Mucosa of rectum (tissue), 2 donors: Measurements from ENCODE around the gene MYBL2.

ENCODE experiments used
- H3K27ac ChIP-seq, 2 donors: one replicate each; pipeline ENCODE4 v1.7.0; 2013; ENCODE audit warnings: inconsistent platforms in 2 of 2, low read depth in 2 of 2, low read length in 2 of 2
- H3K27me3 ChIP-seq, 2 donors: one replicate each; pipeline ENCODE4 v1.7.0; 2013; ENCODE audit warnings: low read length in 2 of 2; ENCODE audit not compliant: control insufficient read depth in 2 of 2, insufficient read depth in 2 of 2
- H3K36me3 ChIP-seq, 2 donors: one replicate each; pipeline ENCODE4 v1.7.0; 2013; ENCODE audit warnings: low read length in 2 of 2; ENCODE audit not compliant: control insufficient read depth in 2 of 2, insufficient read depth in 2 of 2
- H3K4me1 ChIP-seq, 2 donors: one replicate each; pipeline ENCODE4 v1.7.0; 2013; ENCODE audit warnings: low read length in 2 of 2, mild to moderate bottlenecking in 1 of 2; ENCODE audit not compliant: control insufficient read depth in 2 of 2, insufficient read depth in 2 of 2
- H3K4me3 ChIP-seq, 2 donors: one replicate each; pipeline ENCODE4 v1.7.0; 2013; ENCODE audit warnings: low read length in 2 of 2
- H3K9ac ChIP-seq, 2 donors: one replicate each; pipeline ENCODE4 v1.7.0; 2013; ENCODE audit warnings: low read length in 2 of 2, low read depth in 1 of 2, mild to moderate bottlenecking in 1 of 2
- H3K9me3 ChIP-seq, 2 donors: one replicate each; pipeline ENCODE4 v1.7.0; 2013; ENCODE audit warnings: low read length in 2 of 2; ENCODE audit not compliant: control insufficient read depth in 2 of 2
- donor health status: healthy.
- donor health status: Normal muscosa, but diverticular disease.

MYBL2 gene

DNA sequence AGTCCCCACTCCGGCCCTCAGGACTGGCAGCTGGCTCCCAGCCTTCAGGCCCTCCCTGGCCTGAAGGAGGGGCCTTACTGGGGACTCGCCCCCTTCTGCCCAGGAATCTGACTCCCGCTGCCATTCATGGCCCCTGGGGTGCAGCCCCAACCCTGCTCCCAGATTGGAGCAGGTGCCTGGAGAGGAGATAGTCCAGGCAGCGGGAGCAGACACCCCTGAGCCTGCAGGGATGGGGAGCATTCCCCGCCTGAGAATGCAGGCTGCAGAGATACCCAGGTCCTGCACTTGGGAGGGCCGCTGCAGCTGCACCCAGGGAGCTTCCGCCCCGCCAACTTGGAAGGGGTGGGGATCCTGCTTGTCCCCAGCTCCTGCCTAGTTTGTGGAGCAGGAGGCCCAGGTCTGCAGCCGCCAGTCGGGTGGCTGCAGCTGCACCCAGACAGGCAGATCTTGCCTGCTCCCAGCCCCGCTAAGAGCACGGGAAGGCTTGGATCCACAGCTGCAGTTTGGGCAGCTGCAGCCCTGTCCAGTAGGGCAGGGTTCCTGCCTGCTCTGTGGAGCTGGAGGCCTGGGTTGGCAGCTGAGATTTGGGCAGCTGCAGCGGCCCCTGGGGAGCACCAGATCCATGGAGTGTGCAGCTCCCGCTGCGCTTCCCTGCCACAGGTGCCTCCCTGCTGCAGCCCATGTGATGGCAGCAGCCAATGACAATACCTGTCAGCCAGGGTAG, 54.7 kb downstream of the MYBL2 start:
- no peak overlapping the region for H3K4me3 ChIP-seq
- no peak overlapping the region for H3K9ac ChIP-seq
- peaks cover 0 to 4% of the 10 kb centered on the region in 2 donors for H3K4me1 ChIP-seq
- H3K36me3 ChIP-seq: no peaks in the 10 kb centered on the region
- no peaks in the 10 kb centered on the region for H3K9me3 ChIP-seq
- H3K27me3 ChIP-seq: no peaks in the 10 kb centered on the region
- no peak overlapping the region for H3K27ac ChIP-seq

DNA sequence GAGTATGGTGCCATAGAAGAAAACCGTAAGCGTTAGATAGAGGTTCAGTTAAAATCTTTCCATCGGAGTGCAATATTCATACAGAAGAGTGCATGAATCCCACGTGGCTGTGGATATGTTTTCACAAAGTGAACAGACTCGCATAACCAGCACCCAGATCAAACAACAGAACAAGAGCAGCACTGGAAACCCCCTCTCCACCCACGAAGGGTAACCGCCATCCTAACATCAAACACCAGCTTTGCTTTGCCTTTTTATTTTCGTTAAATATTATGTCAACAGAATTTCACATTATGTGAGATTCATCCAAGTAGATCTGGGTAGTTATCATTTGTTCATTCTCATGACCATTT, 55.2 kb downstream of the MYBL2 start:
- no peaks in the 10 kb centered on the region for H3K9me3 ChIP-seq
- no peaks in the 10 kb centered on the region for H3K36me3 ChIP-seq
- H3K4me3 ChIP-seq: peak overlapping the region in 1 of 2 donors; percentile 45
- no peak overlapping the region for H3K9ac ChIP-seq
- H3K27me3 ChIP-seq: no peaks in the 10 kb centered on the region
- no peak overlapping the region for H3K27ac ChIP-seq
- H3K4me1 ChIP-seq: peaks cover 0 to 4% of the 10 kb centered on the region in 2 donors

DNA sequence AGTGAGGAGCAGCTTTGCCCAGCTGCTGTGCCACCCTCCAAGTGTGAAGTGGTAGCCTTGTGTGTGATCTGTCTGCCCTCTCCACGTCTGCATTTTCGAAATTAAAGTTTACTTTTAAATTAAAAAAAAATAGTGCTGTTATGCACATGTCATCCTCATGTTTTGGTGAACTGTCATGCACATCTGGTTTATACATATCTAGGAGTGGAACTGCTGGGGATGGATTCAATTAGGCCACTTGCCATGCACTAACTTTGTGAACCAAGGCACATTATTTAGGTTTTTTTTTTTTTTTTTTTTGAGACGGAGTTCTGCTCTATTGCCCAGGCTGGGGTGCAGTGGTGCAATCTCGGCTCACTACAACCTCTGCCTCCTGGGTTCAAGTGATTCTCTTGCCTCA, 56.3 kb downstream of the MYBL2 start:
- Histone ChIP-seq H3K4me3 (no peak overlapping the region), H3K4me1 (peaks cover 0 to 4% of the 10 kb centered on the region in 2 donors), H3K27me3 (no peaks in the 10 kb centered on the region), H3K27ac (no peak overlapping the region), H3K36me3 (no peaks in the 10 kb centered on the region), H3K9me3 (no peaks in the 10 kb centered on the region), H3K9ac (no peak overlapping the region)

DNA sequence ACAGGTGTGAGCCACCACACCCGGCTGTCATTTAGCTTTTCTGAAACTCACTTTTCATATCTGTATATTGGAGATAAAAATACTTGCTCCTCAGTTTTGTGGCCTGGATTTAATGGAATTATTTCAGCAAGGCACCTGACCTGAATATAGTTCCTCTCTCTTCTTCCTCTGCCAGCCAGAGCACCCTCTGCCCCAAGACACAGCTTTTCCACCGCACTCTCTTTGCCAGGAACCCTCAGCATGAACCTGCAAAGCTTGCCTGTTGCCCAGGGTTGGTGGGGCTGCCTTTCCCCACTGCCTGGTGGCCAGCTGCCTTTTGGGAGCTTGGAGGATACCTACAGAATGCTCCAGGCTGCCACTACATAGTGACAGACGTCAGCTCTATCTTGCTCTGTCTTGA, 56.8 kb downstream of the MYBL2 start:
- Histone ChIP-seq H3K4me3 (no peak overlapping the region), H3K9ac (no peak overlapping the region), H3K4me1 (peaks cover 0 to 4% of the 10 kb centered on the region in 2 donors), H3K27me3 (no peaks in the 10 kb centered on the region), H3K36me3 (no peaks in the 10 kb centered on the region), H3K27ac (no peak overlapping the region), H3K9me3 (no peaks in the 10 kb centered on the region)

DNA sequence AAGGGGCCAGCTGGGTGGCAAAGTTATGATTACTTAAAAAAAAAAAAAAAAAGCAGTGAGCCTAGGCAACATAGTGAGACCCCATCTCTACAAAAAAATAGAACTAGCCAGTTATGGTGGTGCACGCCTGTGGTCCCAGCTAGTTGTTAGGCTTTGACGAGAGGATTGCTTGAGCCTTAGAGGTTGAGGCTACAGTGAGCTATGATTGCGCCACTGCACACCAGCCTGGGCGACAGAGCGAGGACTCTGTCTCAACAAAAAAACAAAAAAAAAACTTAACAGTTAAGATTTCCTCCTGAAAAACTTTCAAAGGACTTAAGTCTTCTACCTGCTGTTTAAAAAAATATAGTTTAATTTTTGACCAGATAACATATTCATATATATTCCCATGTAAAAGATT, 57.5 kb downstream of the MYBL2 start:
- Histone ChIP-seq H3K27me3 (no peaks in the 10 kb centered on the region), H3K9ac (no peak overlapping the region), H3K9me3 (no peaks in the 10 kb centered on the region), H3K4me1 (peaks cover 0 to 4% of the 10 kb centered on the region in 2 donors), H3K4me3 (no peak overlapping the region), H3K36me3 (no peaks in the 10 kb centered on the region), H3K27ac (no peak overlapping the region)

DNA sequence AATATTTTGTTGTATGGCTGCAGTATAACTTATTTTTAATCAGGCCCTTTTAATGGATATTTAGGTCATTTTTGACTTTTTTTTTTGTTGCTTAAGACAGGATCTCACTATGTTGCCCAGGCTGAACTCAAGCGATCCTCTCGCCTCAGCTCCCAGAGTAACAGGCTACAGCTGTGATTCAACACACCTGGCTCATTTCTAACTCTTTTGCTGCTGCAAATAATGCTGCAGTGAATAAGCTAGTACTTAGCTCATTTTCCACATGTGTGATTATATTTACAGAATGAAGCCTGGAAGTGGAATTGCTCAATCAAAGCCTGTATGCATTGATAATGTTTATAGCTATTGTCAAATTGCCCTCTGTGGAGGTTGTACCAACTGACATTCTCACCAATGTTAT, 58.8 kb downstream of the MYBL2 start:
- no peak overlapping the region for H3K27ac ChIP-seq
- no peaks in the 10 kb centered on the region for H3K9me3 ChIP-seq
- H3K9ac ChIP-seq: no peak overlapping the region
- no peak overlapping the region for H3K4me3 ChIP-seq
- no peaks in the 10 kb centered on the region for H3K27me3 ChIP-seq
- H3K36me3 ChIP-seq: no peaks in the 10 kb centered on the region
- H3K4me1 ChIP-seq: peaks cover 0 to 4% of the 10 kb centered on the region in 2 donors

DNA sequence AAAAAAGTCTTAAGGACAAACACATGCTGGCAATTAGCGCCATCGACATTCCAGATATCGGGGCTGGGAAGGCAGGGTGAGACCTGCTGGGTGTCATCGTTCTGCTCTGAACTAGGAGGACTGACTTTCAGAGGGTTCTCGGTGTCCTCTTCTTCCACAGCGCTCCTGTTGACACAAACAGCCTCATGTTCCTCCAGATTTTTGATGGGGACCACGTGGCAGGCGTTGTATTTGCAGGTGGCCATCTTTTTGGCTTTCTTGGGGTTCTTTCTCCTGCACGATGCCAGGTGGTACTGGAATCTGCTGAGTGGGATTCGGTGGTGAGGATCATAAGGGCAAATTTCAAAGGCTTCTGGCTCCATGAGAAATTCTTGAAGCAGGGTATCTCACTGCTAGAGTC, 59.4 kb downstream of the MYBL2 start:
- Histone ChIP-seq H3K4me1 (peaks cover 0 to 4% of the 10 kb centered on the region in 2 donors), H3K27ac (no peak overlapping the region), H3K27me3 (no peaks in the 10 kb centered on the region), H3K36me3 (no peaks in the 10 kb centered on the region), H3K9me3 (no peaks in the 10 kb centered on the region), H3K9ac (no peak overlapping the region), H3K4me3 (no peak overlapping the region)

DNA sequence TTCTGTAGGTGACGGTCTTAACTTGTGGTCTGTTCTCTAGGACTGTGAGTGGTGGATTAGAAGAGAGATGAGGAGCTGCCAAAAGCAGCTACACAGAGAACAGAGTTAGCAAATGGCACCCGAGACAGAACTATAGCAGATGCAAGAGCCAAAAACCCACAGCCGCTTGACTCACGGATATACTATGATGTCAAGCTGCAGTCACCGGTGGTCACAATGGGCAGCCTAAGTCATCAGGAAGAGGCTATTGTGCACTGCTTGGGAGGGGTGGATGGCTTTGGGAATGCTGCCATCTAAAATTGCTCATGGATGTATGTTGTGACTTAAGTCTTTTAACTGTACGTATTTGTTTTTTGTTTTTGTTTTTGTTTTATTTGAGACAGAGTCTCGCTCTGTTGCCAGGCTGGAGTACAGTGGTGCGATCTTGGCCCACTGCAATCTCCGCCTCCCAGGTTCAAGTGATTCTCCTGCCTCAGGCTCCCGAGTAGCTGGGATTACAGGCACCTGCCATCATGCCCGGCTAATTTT, 60.0 kb downstream of the MYBL2 start, which contains the start of gene GTSF1L:
Gene GTSF1L, minus strand, starts transcription at position 192 of the 528 bp plus-strand sequence. CDS start 308 bp downstream, outside the sequence.
- H3K9me3 ChIP-seq: no peaks in the 10 kb centered on the region
- no peaks in the 10 kb centered on the region for H3K36me3 ChIP-seq
- no peak within 1 kb of the TSS for H3K4me3 ChIP-seq
- no peak within 1 kb of the TSS for H3K9ac ChIP-seq
- H3K27ac ChIP-seq: no peak within 1 kb of the TSS
- H3K27me3 ChIP-seq: no peaks in the 10 kb centered on the region
- H3K4me1 ChIP-seq: peaks cover 0 to 4% of the 10 kb centered on the region in 2 donors

DNA sequence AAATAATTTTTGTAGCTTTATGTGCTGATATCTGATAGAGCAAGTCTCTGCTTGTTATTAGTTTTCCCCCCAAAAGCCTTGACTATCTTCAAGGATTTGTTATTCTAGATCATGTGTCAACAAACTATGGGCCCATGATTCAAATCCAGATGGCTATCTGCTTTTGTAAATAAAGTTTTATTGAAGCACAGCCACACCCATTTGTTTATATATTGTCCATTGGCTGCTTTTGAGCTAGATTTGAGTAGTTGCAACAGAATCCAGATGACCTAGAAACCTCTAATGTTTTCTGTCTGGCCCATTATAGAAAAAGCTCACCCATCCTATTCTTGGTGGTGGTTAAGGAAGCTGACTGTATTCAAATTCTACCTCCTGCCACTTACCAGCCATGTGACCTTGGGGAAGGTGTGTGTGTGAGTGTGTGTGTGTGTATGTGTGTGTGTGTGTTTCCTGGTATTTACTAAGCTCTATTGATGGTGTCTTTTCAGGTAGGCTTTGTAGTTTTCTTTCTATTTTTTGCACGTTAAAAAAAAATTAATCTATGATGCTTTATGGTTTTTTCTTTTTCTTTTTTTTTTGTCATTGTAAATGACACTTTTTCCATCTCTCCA, 61.2 kb downstream of the MYBL2 start:
- H3K9me3 ChIP-seq: no peaks in the 10 kb centered on the region
- H3K9ac ChIP-seq: no peak overlapping the region
- no peaks in the 10 kb centered on the region for H3K27me3 ChIP-seq

DNA sequence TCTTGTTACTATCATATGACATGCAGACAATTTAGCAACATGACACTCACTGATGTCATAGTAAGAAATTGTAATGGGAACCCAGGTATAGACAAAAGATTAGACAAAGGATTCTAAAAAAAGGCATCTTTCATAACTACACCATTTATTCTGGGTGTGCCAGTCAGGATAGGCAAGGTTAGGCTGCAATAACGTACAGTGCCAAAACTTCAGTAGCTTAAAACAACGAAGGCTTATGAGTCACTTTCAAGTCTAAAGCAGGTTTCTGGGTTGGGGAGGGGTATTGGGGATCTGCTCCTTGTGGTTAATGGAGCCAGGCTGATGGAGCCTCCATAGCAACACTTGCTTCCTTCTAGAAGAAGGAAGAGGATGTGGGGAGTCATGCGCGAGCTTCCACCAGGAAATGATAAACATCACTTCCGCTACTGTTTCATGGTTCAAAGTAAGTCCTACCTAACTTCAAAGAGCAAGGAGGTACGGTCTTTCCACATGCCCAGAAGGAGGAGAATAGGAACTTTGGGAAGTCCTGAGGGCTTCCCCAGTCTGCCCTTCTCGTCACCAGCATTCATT, 61.9 kb downstream of the MYBL2 start:
- no peaks in the 10 kb centered on the region for H3K27me3 ChIP-seq
- no peak overlapping the region for H3K27ac ChIP-seq
- no peak overlapping the region for H3K9ac ChIP-seq
- H3K4me1 ChIP-seq: peaks cover 0 to 4% of the 10 kb centered on the region in 2 donors
- H3K4me3 ChIP-seq: no peak overlapping the region
- no peaks in the 10 kb centered on the region for H3K36me3 ChIP-seq
- H3K9me3 ChIP-seq: no peaks in the 10 kb centered on the region

More for the DNA sequence above, 61.2 kb downstream of the MYBL2 start:
- Histone ChIP-seq H3K27ac (no peak overlapping the region), H3K4me3 (no peak overlapping the region), H3K36me3 (no peaks in the 10 kb centered on the region), H3K4me1 (peaks cover 0 to 4% of the 10 kb centered on the region in 2 donors)
